Osteocyte (in vitro differentiated cells): ENCODE results near the gene PAIP2. TPM values are rescaled to one million over a fixed set of nuclear protein-coding genes. Genes with fewer than 3 reads are reported as not detected.

Experiments
- DNase-seq: peaks from one replicate; pipeline ENCODE4 v3.0.0; 2021; ENCODE audit warnings: mixed read lengths; ENCODE audit not compliant: unreplicated experiment; ENCODE audit errors: extremely low spot score
- H3K27ac Mint-ChIP-seq: one replicate; pipeline ENCODE4 v1.8.0; 2021; ENCODE audit warnings: mild to moderate bottlenecking, mixed read lengths; ENCODE audit not compliant: unreplicated experiment
- H3K27me3 Mint-ChIP-seq: one replicate; pipeline ENCODE4 v1.8.0; 2021; ENCODE audit warnings: mixed read lengths; ENCODE audit not compliant: unreplicated experiment
- H3K36me3 Mint-ChIP-seq: one replicate; pipeline ENCODE4 v1.8.0; 2021; ENCODE audit warnings: mixed read lengths; ENCODE audit not compliant: unreplicated experiment
- H3K4me1 Mint-ChIP-seq: one replicate; pipeline ENCODE4 v1.8.0; 2021; ENCODE audit warnings: mixed read lengths; ENCODE audit not compliant: unreplicated experiment
- H3K4me3 Mint-ChIP-seq: one replicate; pipeline ENCODE4 v1.8.0; 2021; ENCODE audit warnings: mild to moderate bottlenecking, moderate library complexity, mixed read lengths; ENCODE audit not compliant: unreplicated experiment
- H3K9me3 Mint-ChIP-seq: one replicate; pipeline ENCODE4 v1.8.0; 2021; ENCODE audit warnings: mixed read lengths; ENCODE audit not compliant: unreplicated experiment
- total RNA-seq: library from RNA; stranded (reverse); gene quantifications from 2 replicates; pipeline ENCODE4 v1.2.1, GENCODE V29; 2021
- TF ChIP-seq, protein P1 (sequence below): fragments of 200-600 bp; sonication (generic); IDR thresholded peaks from 2 replicates; pipeline ENCODE4 v1.5.0; 2021; ENCODE audit warnings: antibody characterized with exemption, mild to moderate bottlenecking, moderate library complexity

The PAIP2 gene
- total RNA-seq, 1 donor from 2014 or later, result 71.8 TPM

DNA sequence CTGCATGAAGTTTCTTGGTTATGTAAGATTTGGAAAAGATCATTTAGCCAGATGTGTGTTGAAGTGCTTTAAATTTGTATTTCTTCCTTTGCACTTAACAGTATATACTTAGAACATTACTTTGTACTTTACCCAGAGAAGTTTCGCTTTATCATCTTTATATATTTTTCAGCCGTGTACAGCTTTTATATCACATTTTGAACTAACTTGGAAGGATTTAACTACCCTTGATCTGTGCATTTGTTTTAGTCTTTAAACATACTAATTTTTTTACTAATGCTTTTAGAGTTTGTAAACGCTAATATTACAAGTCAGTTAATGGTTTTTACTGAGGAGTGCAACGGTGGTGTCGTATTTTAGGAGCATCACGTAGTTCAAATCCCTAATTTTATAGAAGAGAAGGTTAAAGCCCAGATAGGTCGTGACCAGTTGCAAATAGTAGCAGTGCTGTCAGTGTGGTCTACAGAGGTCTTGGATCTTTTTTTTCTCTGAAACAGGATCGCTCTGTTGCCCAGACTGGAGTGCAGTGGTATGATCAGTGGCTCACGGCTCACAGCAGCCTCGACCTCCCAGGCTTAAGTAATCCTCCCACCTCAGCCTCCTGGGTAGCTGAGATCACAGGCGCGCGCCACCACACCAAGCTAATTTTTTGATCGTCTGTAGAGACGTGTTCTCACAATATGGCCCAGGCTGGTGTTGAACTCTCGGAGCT is 46.2 kb upstream of the PAIP2 start:
- DNase-seq, result no peak
- Mint-ChIP-seq H3K9me3 (no peaks in the 10 kb centered on the region), H3K36me3 (no peaks in the 10 kb centered on the region), H3K27me3 (no peaks in the 10 kb centered on the region), H3K4me3 (peak overlapping the region; percentile 97), H3K27ac (peak overlapping the region; percentile 99), H3K4me1 (peaks cover 46% of the 10 kb centered on the region)
- TF ChIP-seq, protein P1, sequence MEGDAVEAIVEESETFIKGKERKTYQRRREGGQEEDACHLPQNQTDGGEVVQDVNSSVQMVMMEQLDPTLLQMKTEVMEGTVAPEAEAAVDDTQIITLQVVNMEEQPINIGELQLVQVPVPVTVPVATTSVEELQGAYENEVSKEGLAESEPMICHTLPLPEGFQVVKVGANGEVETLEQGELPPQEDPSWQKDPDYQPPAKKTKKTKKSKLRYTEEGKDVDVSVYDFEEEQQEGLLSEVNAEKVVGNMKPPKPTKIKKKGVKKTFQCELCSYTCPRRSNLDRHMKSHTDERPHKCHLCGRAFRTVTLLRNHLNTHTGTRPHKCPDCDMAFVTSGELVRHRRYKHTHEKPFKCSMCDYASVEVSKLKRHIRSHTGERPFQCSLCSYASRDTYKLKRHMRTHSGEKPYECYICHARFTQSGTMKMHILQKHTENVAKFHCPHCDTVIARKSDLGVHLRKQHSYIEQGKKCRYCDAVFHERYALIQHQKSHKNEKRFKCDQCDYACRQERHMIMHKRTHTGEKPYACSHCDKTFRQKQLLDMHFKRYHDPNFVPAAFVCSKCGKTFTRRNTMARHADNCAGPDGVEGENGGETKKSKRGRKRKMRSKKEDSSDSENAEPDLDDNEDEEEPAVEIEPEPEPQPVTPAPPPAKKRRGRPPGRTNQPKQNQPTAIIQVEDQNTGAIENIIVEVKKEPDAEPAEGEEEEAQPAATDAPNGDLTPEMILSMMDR, result no peak

DNA sequence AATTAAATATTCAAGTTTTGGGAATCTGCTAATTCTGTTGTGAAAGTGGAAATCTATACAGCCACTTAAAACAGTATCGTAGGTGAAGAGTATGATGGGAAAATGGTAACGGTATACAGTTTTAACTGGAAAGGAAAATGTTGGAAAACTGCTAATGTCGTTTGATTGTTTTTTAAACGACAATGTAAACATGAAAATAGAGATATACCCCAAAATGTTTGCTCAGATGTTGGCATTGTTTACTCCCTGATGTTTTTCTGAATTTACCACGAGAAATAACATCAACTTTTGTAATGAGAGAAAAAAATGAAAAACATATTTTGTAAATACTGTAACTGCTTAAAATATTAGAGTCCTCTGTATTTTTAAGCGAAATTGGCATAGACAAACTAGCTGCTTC is 45.5 kb upstream of the PAIP2 start:
- Mint-ChIP-seq H3K9me3 (no peaks in the 10 kb centered on the region), H3K4me3 (peak overlapping the region; percentile 26), H3K4me1 (peaks cover 46% of the 10 kb centered on the region), H3K27me3 (no peaks in the 10 kb centered on the region), H3K27ac (no peak overlapping the region), H3K36me3 (no peaks in the 10 kb centered on the region)
- TF ChIP-seq, protein P1, result no peak
- DNase-seq, result no peak

DNA sequence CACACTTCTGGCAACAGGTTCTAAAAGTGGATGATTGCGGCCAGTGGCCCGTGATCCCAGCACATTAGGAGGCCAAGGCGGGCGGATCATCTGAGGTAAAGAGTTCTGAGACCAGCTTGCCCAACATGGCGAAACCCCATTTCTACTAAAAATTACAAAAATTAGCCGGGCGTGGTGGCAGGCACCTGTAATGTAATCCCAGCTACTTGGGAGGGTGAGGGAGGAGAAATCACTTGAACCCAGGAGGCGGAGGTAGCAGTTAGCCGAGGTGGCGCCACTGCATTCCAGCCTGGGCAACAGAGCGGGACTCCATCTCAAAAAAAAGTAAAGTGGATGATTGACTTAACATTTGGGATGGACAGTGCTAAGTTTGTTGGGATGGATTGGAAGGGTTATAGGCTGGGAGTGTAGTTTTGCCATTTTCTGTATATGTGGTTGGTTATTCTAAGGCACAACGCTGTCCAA is 44.8 kb upstream of the PAIP2 start:
- H3K4me1 Mint-ChIP-seq, result peaks cover 51% of the 10 kb centered on the region
- peak overlapping the region; percentile 41 for H3K27ac Mint-ChIP-seq
- H3K36me3 Mint-ChIP-seq, result no peaks in the 10 kb centered on the region

GRCh38 chr5:139297439-139298133 is 44.1 kb upstream of the PAIP2 start:
- Mint-ChIP-seq H3K4me1 (peaks cover 55% of the 10 kb centered on the region), H3K27ac (no peak overlapping the region), H3K36me3 (no peaks in the 10 kb centered on the region), H3K4me3 (no peak overlapping the region), H3K27me3 (no peaks in the 10 kb centered on the region), H3K9me3 (no peaks in the 10 kb centered on the region)
- no peak for DNase-seq
- TF ChIP-seq, protein P1, result no peak

More for the DNA sequence above, 44.8 kb upstream of the PAIP2 start:
- H3K9me3 Mint-ChIP-seq, result no peaks in the 10 kb centered on the region
- H3K4me3 Mint-ChIP-seq, result peak overlapping the region; percentile 40
- TF ChIP-seq, protein P1, result no peak
- no peak for DNase-seq
- no peaks in the 10 kb centered on the region for H3K27me3 Mint-ChIP-seq

- no peaks in the 10 kb centered on the region for H3K36me3 Mint-ChIP-seq
- H3K9me3 Mint-ChIP-seq, result no peaks in the 10 kb centered on the region
- TF ChIP-seq, protein P1, result no peak
- H3K4me3 Mint-ChIP-seq, result no peak overlapping the region
- H3K27me3 Mint-ChIP-seq, result no peaks in the 10 kb centered on the region
- H3K27ac Mint-ChIP-seq, result no peak overlapping the region
- no peak for DNase-seq
- peaks cover 57% of the 10 kb centered on the region for H3K4me1 Mint-ChIP-seq
These were observed 43.4 kb upstream of the PAIP2 start for GRCh38 chr5:139298242-139298641.
